Measurements from ENCODE around the gene SLC25A10. TPM values are rescaled to one million over a fixed set of nuclear protein-coding genes. Genes with fewer than 3 reads are reported as not detected.

The SLC25A10 gene
- polyA plus RNA-seq, 1 donor from 2014 or later = 8.7 TPM

DNA sequence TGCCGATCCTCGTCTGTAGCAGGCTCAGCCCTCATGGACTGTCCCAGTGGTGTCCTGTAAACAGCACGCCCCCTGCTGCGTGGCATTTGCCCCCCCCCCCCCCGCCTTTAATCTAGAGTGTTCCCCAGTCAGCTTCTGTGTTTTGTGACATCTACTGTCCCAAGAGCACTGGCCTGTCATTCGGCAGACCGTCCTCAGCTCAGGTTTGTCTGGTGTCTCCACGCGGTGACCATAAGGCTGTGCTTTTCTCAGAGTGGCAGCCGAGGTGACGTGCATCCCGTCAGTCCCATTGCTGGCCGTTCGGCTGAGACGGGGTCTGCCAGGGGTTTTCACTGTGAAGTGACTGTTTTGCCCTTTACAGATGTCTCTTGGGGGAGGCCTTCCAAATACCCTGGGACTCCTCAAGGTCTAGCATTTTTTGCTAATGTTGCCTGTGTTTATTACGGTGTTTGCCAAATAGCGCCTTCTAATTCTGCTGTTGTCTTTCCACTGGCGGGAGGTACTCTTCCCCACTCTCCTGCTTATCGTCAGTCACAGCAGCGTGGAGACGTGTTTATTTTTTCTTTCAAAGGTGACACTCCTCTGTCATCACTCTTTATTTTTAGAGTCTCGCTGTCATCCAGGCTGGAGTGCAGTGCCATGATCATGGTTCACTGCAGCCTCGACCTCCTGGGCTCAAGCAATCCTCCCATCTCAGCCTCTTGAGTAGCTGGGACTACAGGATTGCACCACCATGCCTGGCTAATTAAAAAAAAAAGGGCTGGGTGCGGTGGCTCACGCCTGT is 14.6 kb upstream of the SLC25A10 start:
- Histone ChIP-seq H3K4me2 (ENCODE audit: low read length) (no peak overlapping the region), H3K4me3 (ENCODE audit: low read length) (no peak overlapping the region), H3K36me3 (ENCODE audit: insufficient read depth, low read length) (peaks cover 5% of the 10 kb centered on the region), H3K79me2 (replicated peaks; ENCODE audit: insufficient read depth, low read length) (peaks cover 7% of the 10 kb centered on the region), H3K27me3 (ENCODE audit: insufficient read depth, low read depth, low read length) (no peaks in the 10 kb centered on the region), H3K27ac (ENCODE audit: low read length) (no peak overlapping the region), H3K9ac (ENCODE audit: low read length) (no peak overlapping the region), H3K9me2 (ENCODE audit: insufficient read depth, low read length) (no peaks in the 10 kb centered on the region), H2AFZ (ENCODE audit: low read depth, low read length) (no peak overlapping the region), H3K9me3 (ENCODE audit: low read length) (no peaks in the 10 kb centered on the region), H3F3A (ENCODE audit: insufficient read depth, low read length, poor library complexity, severe bottlenecking) (no peaks in the 10 kb centered on the region), H4K20me1 (ENCODE audit: insufficient read depth) (no peaks in the 10 kb centered on the region)
- TF ChIP-seq RAD21 (conservative IDR thresholded peaks at IDR 0.05) (no peak), EZH2 (IDR thresholded peaks at IDR 0.05; ENCODE audit: borderline replicate concordance, insufficient read depth, low read length, poor library complexity, severe bottlenecking) (no peak), MXI1 (conservative IDR thresholded peaks at IDR 0.05; ENCODE audit: poor library complexity, severe bottlenecking) (no peak), TAF1 (IDR thresholded peaks at IDR 0.05; ENCODE audit: low read depth) (no peak), SMC3 (conservative IDR thresholded peaks at IDR 0.05; ENCODE audit: poor library complexity) (no peak), POLR2AphosphoS5 (IDR thresholded peaks at IDR 0.05) (no peak), EP300 (conservative IDR thresholded peaks at IDR 0.05; ENCODE audit: poor library complexity, severe bottlenecking) (no peak)
- TF ChIP-seq, protein P1, sequence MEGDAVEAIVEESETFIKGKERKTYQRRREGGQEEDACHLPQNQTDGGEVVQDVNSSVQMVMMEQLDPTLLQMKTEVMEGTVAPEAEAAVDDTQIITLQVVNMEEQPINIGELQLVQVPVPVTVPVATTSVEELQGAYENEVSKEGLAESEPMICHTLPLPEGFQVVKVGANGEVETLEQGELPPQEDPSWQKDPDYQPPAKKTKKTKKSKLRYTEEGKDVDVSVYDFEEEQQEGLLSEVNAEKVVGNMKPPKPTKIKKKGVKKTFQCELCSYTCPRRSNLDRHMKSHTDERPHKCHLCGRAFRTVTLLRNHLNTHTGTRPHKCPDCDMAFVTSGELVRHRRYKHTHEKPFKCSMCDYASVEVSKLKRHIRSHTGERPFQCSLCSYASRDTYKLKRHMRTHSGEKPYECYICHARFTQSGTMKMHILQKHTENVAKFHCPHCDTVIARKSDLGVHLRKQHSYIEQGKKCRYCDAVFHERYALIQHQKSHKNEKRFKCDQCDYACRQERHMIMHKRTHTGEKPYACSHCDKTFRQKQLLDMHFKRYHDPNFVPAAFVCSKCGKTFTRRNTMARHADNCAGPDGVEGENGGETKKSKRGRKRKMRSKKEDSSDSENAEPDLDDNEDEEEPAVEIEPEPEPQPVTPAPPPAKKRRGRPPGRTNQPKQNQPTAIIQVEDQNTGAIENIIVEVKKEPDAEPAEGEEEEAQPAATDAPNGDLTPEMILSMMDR (IDR thresholded peaks at IDR 0.05; ENCODE audit: poor library complexity, severe bottlenecking) = no peak
- TF ChIP-seq, protein P2, sequence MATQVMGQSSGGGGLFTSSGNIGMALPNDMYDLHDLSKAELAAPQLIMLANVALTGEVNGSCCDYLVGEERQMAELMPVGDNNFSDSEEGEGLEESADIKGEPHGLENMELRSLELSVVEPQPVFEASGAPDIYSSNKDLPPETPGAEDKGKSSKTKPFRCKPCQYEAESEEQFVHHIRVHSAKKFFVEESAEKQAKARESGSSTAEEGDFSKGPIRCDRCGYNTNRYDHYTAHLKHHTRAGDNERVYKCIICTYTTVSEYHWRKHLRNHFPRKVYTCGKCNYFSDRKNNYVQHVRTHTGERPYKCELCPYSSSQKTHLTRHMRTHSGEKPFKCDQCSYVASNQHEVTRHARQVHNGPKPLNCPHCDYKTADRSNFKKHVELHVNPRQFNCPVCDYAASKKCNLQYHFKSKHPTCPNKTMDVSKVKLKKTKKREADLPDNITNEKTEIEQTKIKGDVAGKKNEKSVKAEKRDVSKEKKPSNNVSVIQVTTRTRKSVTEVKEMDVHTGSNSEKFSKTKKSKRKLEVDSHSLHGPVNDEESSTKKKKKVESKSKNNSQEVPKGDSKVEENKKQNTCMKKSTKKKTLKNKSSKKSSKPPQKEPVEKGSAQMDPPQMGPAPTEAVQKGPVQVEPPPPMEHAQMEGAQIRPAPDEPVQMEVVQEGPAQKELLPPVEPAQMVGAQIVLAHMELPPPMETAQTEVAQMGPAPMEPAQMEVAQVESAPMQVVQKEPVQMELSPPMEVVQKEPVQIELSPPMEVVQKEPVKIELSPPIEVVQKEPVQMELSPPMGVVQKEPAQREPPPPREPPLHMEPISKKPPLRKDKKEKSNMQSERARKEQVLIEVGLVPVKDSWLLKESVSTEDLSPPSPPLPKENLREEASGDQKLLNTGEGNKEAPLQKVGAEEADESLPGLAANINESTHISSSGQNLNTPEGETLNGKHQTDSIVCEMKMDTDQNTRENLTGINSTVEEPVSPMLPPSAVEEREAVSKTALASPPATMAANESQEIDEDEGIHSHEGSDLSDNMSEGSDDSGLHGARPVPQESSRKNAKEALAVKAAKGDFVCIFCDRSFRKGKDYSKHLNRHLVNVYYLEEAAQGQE (IDR thresholded peaks at IDR 0.05; ENCODE audit: borderline replicate concordance) = no peak

DNA sequence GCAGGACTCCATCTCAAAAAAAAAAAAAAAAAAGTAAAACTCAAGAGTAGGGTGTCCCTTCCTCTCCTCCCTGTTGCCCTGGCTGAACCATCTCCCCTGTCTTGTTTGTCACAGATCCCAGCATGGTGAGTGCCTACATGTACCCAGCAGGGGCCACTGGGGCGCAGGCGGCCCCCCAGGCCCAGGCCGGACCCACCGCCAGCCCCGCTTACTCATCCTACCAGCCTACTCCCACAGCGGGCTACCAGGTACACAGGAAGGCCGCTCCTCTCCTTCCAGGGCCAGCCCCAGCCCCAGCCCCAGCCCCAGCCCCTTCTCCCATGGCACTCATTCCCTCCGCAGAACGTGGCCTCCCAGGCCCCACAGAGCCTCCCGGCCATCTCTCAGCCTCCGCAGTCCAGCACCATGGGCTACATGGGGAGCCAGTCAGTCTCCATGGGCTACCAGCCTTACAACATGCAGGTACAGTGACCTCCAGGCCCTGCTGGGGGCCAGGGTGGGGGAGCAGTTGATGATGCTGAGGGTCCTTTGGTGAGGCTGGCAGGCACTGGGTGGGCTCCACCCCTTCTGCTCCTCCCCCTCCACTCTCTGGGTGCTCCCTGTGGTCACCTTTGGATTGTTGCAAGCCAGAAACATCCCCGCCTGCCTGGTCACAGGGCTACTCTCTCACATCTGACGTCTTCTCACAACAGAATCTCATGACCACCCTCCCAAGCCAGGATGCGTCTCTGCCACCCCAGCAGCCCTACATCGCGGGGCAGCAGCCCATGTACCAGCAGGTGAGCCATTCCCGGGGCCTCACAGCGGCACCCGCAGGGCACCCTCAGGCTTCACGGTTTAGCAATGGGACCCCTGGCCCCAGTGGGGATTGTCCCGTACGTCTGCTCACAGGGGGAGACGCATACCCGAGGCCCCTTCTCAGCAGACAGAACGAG is 11.5 kb upstream of the SLC25A10 start:
- Histone ChIP-seq H3K27me3 (ENCODE audit: insufficient read depth, low read depth, low read length) (no peaks in the 10 kb centered on the region), H2AFZ (ENCODE audit: low read depth, low read length) (no peak overlapping the region), H3K4me3 (ENCODE audit: low read length) (no peak overlapping the region), H3K9ac (ENCODE audit: low read length) (no peak overlapping the region), H4K20me1 (ENCODE audit: insufficient read depth) (no peaks in the 10 kb centered on the region), H3K79me2 (replicated peaks; ENCODE audit: insufficient read depth, low read length) (peaks cover 25% of the 10 kb centered on the region), H3K9me3 (ENCODE audit: low read length) (no peaks in the 10 kb centered on the region), H3F3A (ENCODE audit: insufficient read depth, low read length, poor library complexity, severe bottlenecking) (no peaks in the 10 kb centered on the region), H3K27ac (ENCODE audit: low read length) (no peak overlapping the region), H3K9me2 (ENCODE audit: insufficient read depth, low read length) (no peaks in the 10 kb centered on the region), H3K4me2 (ENCODE audit: low read length) (no peak overlapping the region), H3K36me3 (ENCODE audit: insufficient read depth, low read length) (peaks cover 5% of the 10 kb centered on the region)
- TF ChIP-seq EP300 (conservative IDR thresholded peaks at IDR 0.05; ENCODE audit: poor library complexity, severe bottlenecking) (no peak), EZH2 (IDR thresholded peaks at IDR 0.05; ENCODE audit: borderline replicate concordance, insufficient read depth, low read length, poor library complexity, severe bottlenecking) (no peak), TAF1 (IDR thresholded peaks at IDR 0.05; ENCODE audit: low read depth) (no peak), POLR2AphosphoS5 (IDR thresholded peaks at IDR 0.05) (no peak), SMC3 (conservative IDR thresholded peaks at IDR 0.05; ENCODE audit: poor library complexity) (no peak), MXI1 (conservative IDR thresholded peaks at IDR 0.05; ENCODE audit: poor library complexity, severe bottlenecking) (no peak)
- TF ChIP-seq, protein P2 (IDR thresholded peaks at IDR 0.05; ENCODE audit: borderline replicate concordance) = no peak

All from neural cell (in vitro differentiated cells).